K562 (cell line): ENCODE data around the gene ANXA8.

Experiments
- POLR2A ChIP-seq: fragments of 450-650 bp; conservative IDR thresholded peaks from 2 replicates; pipeline ENCODE4 v1.6.1; 2016
- REST ChIP-seq, 2 experiments: fragments of 450-650 bp; formaldehyde crosslinking in 1 of 2; IDR thresholded peaks; 2 replicates each; pipeline versions ENCODE4 v1.4.0 to v1.6.1; 2014 to 2020; ENCODE audit warnings: mild to moderate bottlenecking in 2 of 2, borderline replicate concordance in 1 of 2, low read depth in 1 of 2
- SIRT6 ChIP-seq: IDR thresholded peaks from one replicate; pipeline ENCODE4 v1.6.1; 2012; ENCODE audit warnings: low read depth, mild to moderate bottlenecking, control low read depth, inconsistent platforms, low read length, moderate library complexity
- ZNF121 ChIP-seq: sonication (generic); formaldehyde crosslinking; conservative IDR thresholded peaks from 2 replicates; pipeline ENCODE4 v1.8.0; 2022; ENCODE audit warnings: missing genetic modification reagents

DNA sequence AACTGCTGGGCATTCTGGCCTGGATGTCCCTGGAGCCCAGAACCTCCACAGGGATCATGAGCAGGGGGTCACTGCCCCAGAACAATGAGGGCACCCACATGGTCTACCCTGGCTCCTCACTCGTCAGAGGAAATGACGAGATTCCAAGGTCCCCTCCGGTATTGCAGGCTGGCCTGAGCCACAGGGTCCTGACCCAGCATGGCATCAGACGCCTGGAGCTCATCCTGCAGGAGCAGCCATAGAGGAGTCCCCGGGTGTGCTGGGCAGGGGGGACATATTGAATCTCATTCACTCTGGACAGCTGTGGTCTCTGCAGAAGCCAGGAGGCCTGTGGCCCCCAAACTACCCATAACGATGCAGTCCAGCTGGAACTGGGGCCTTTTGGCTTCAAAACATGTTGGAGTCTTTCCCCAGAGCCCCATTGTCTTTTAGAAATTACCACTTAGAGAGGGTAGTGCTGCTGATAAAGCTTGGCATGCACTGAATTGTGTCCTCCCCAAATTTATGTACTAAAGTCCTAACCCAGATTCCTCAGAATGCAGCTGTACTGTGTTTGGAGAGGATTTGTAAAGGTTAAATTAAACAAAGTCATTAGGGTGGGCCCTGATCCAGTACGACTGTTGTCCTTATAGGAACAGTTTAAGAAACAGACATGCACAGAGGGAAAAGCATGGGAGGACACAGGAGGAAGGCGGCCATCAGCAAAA is 27.7 kb downstream of the ANXA8 start:
- no peak for TF ChIP-seq POLR2A
- no peak for TF ChIP-seq SIRT6
- no peak for TF ChIP-seq REST (IDR thresholded peaks at IDR 0.05; ENCODE audit: borderline replicate concordance)
- no peak for TF ChIP-seq REST (CRISPR knock-in tag; IDR thresholded peaks at IDR 0.05; ENCODE audit: low read depth)
- TF ChIP-seq ZNF121 (CRISPR knock-in tag), result no peak
